ENCODE results near the gene NPM1. TPM values are rescaled to one million over a fixed set of nuclear protein-coding genes. Genes with fewer than 3 reads are reported as not detected.

The NPM1 gene
- total RNA-seq, 1 experiment from 2014 or later: 2,112 TPM

DNA sequence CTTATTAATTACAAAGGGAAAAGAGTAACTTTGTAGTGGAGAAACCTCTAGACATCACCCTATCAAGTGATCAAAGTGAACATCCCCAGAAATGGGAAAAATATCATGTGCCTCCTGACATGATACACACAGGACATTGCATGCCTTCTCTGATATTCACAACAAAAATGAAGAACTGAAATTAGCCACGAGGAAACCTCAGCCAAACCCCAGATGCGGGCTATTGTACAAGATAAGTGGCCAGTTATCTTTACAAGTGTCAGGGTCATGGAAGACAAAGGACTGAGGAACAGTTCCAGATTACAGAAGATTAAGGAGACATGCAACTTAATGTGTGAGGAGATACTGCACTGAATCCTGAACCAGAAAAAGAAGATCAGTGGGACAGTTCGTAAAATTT is 23.8 kb upstream of the NPM1 start:
- H3K9me3 Mint-ChIP-seq (ENCODE audit: unreplicated experiment): no peaks in the 10 kb centered on the region
- no peak for TF ChIP-seq CTCF (IDR thresholded peaks at IDR 0.05; ENCODE audit: insufficient read depth in 1 of 2, low read depth in 1 of 2, low read length in 1 of 2, severe bottlenecking in 1 of 2, unreplicated experiment in 1 of 2)
- POLR2A ChIA-PET: no interaction called here

GRCh38 chr5:171365351-171365750 is 22.3 kb upstream of the NPM1 start:
- no peak overlapping the region for H3K4me3 ChIP-seq (ENCODE audit: low read depth, low read length)
- intact Hi-C loops (cut with micrococcal nuclease; ENCODE audit: unreplicated experiment): no loop called here
- Mint-ChIP-seq H3K4me1 (ENCODE audit: low read depth, unreplicated experiment) (peaks cover 15% of the 10 kb centered on the region), H3K27me3 (ENCODE audit: insufficient read depth, unreplicated experiment) (no peaks in the 10 kb centered on the region), H3K9me3 (ENCODE audit: unreplicated experiment) (no peaks in the 10 kb centered on the region), H3K27ac (ENCODE audit: unreplicated experiment) (no peak overlapping the region), H3K4me3 (ENCODE audit: unreplicated experiment) (no peak overlapping the region), H3K36me3 (ENCODE audit: insufficient read depth, unreplicated experiment) (no peaks in the 10 kb centered on the region)
- H3K27me3 ChIP-seq (replicated peaks; ENCODE audit: control insufficient read depth, insufficient read depth, low read length): no peaks in the 10 kb centered on the region
- peak in 1 of 2 experiments; percentile 34 for TF ChIP-seq CTCF (IDR thresholded peaks at IDR 0.05; ENCODE audit: insufficient read depth in 1 of 2, low read depth in 1 of 2, low read length in 1 of 2, severe bottlenecking in 1 of 2, unreplicated experiment in 1 of 2)
- no TSS peak for BruUV-seq (replicated peaks)
- H3K36me3 ChIP-seq (ENCODE audit: control insufficient read depth, insufficient read depth, low read length): no peaks in the 10 kb centered on the region
- DNase-seq: peak in 1 of 2 experiments; percentile 17
- no peaks in the 10 kb centered on the region for H3K9me3 ChIP-seq
- CTCF ChIA-PET: no interaction called here
- POLR2A ChIA-PET: no interaction called here
- H3K4me1 ChIP-seq: peaks cover 7% of the 10 kb centered on the region; the same call in 1 of the 2 replicates

More for the DNA sequence above, 23.8 kb upstream of the NPM1 start:
- intact Hi-C loops (cut with micrococcal nuclease; ENCODE audit: unreplicated experiment): no loop called here
- peaks cover 8% of the 10 kb centered on the region for H3K4me1 Mint-ChIP-seq (ENCODE audit: low read depth, unreplicated experiment)
- BruUV-seq (replicated peaks): no TSS peak
- DNase-seq: no peak
- no peak overlapping the region for H3K27ac Mint-ChIP-seq (ENCODE audit: unreplicated experiment)
- Histone ChIP-seq H3K36me3 (ENCODE audit: control insufficient read depth, insufficient read depth, low read length) (no peaks in the 10 kb centered on the region), H3K27me3 (replicated peaks; ENCODE audit: control insufficient read depth, insufficient read depth, low read length) (no peaks in the 10 kb centered on the region), H3K4me1 (peaks cover 7% of the 10 kb centered on the region; the same call in 1 of the 2 replicates), H3K9me3 (no peaks in the 10 kb centered on the region), H3K4me3 (ENCODE audit: low read depth, low read length) (no peak overlapping the region)
- no peaks in the 10 kb centered on the region for H3K27me3 Mint-ChIP-seq (ENCODE audit: insufficient read depth, unreplicated experiment)
- H3K4me3 Mint-ChIP-seq (ENCODE audit: unreplicated experiment): no peak overlapping the region
- CTCF ChIA-PET: interaction anchor here (0.6 kb wide), 1 partner anchor 951 kb away, joined by 5 read pairs; no protein-coding TSS in a partner anchor
- H3K36me3 Mint-ChIP-seq (ENCODE audit: insufficient read depth, unreplicated experiment): no peaks in the 10 kb centered on the region

DNA sequence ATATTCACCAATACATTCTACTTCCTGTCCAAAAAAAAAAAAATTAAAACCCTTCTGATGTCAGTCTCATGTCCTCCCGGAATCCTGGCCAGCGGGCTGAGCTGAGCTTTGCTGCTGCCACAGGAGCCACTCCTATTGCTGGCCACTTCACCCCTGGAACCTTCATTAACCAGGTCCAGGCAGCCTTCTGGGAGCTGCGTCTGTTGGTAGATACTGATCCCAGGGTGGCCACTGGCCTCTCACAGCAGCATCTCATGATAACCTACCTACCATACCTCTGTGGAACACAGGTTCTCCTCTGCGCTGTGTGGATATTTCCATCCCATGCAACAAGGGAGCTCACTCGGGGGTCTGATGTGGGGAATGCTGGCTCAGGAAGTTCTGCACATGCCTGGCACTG is 21.0 kb upstream of the NPM1 start:
- ChIA-PET POLR2A (interaction anchor here (0.7 kb wide), 1 partner anchor 179 kb away, joined by 4 read pairs; no protein-coding TSS in a partner anchor), CTCF (no interaction called here)
- DNase-seq: no peak
- H3K4me1 ChIP-seq: peaks cover 1% of the 10 kb centered on the region; the same call in 1 of the 2 replicates
- intact Hi-C loops (cut with micrococcal nuclease; ENCODE audit: unreplicated experiment): no loop called here
- Mint-ChIP-seq H3K4me3 (ENCODE audit: unreplicated experiment) (no peak overlapping the region), H3K27me3 (ENCODE audit: insufficient read depth, unreplicated experiment) (no peaks in the 10 kb centered on the region), H3K4me1 (ENCODE audit: low read depth, unreplicated experiment) (peaks cover 8% of the 10 kb centered on the region), H3K9me3 (ENCODE audit: unreplicated experiment) (no peaks in the 10 kb centered on the region), H3K27ac (ENCODE audit: unreplicated experiment) (no peak overlapping the region), H3K36me3 (ENCODE audit: insufficient read depth, unreplicated experiment) (no peaks in the 10 kb centered on the region)
- H3K9me3 ChIP-seq: no peaks in the 10 kb centered on the region
- H3K36me3 ChIP-seq (ENCODE audit: control insufficient read depth, insufficient read depth, low read length): no peaks in the 10 kb centered on the region
- H3K4me3 ChIP-seq (ENCODE audit: low read depth, low read length): no peak overlapping the region
- BruUV-seq (replicated peaks): no TSS peak
- H3K27me3 ChIP-seq (replicated peaks; ENCODE audit: control insufficient read depth, insufficient read depth, low read length): no peaks in the 10 kb centered on the region
- TF ChIP-seq CTCF (IDR thresholded peaks at IDR 0.05; ENCODE audit: insufficient read depth in 1 of 2, low read depth in 1 of 2, low read length in 1 of 2, severe bottlenecking in 1 of 2, unreplicated experiment in 1 of 2): no peak

Data from Caco-2 (cell line).